CD8-positive, alpha-beta memory T cell (primary cell): ENCODE measurements around the gene ZNF618. TPM values are rescaled to one million over a fixed set of nuclear protein-coding genes. Genes with fewer than 3 reads are reported as not detected.

Experiments
- CTCF ChIA-PET: fragments of 350-600 bp; sonication (Branson Sonifier 250); formaldehyde crosslinking; loops from one replicate; lab custom pipeline; 2021; ENCODE audit warnings: antibody characterized with exemption; lab: Charles Lee
- POLR2A ChIA-PET: fragments of 350-600 bp; sonication (Branson Sonifier 250); formaldehyde crosslinking; loops from one replicate; lab custom pipeline; 2021; ENCODE audit warnings: antibody characterized with exemption; lab: Charles Lee
- DNase-seq, 5 donors: peaks; one replicate each; pipeline versions ENCODE4 v3.0.0 to v3.0.0-alpha.2; 2020 to 2022; ENCODE audit warnings: mixed read lengths in 1 of 5
- H3K27ac ChIP-seq: one replicate; pipeline ENCODE4 v1.7.0; 2013; ENCODE audit warnings: low read depth, mild to moderate bottlenecking, low read length, moderate library complexity
- H3K27me3 ChIP-seq: 2 replicates; pipeline ENCODE4 v1.7.0; 2013; ENCODE audit warnings: low read length, mild to moderate bottlenecking; ENCODE audit not compliant: insufficient read depth, poor library complexity, severe bottlenecking
- H3K36me3 ChIP-seq: 2 replicates; pipeline ENCODE4 v1.7.0; 2013; ENCODE audit warnings: mild to moderate bottlenecking, low read length, moderate library complexity; ENCODE audit not compliant: insufficient read depth
- H3K4me1 ChIP-seq: 2 replicates; pipeline ENCODE4 v1.7.0; 2013; ENCODE audit warnings: mild to moderate bottlenecking, low read length, moderate library complexity; ENCODE audit not compliant: insufficient read depth
- H3K4me3 ChIP-seq: 2 replicates; pipeline ENCODE4 v1.7.0; 2013; ENCODE audit warnings: mild to moderate bottlenecking, low read length
- H3K9me3 ChIP-seq: 2 replicates; pipeline ENCODE4 v1.7.0; 2013; ENCODE audit warnings: mild to moderate bottlenecking, low read length
- H3K27ac Mint-ChIP-seq, 8 donors: one replicate each; pipeline ENCODE4 v1.8.0; 2020 to 2021; ENCODE audit warnings: mixed read lengths in 8 of 8, mild to moderate bottlenecking in 6 of 8, inconsistent platforms in 3 of 8, moderate library complexity in 3 of 8
- H3K27me3 Mint-ChIP-seq, 2 donors: one replicate each; pipeline ENCODE4 v1.8.0; 2020 to 2021; ENCODE audit warnings: mixed read lengths in 2 of 2, mild to moderate bottlenecking in 1 of 2, moderate library complexity in 1 of 2
- H3K36me3 Mint-ChIP-seq, 3 donors: one replicate each; pipeline ENCODE4 v1.8.0; 2020 to 2021; ENCODE audit warnings: mixed read lengths in 3 of 3, inconsistent platforms in 1 of 3, mild to moderate bottlenecking in 1 of 3
- H3K4me1 Mint-ChIP-seq, 3 donors: one replicate each; pipeline ENCODE4 v1.8.0; 2020 to 2021; ENCODE audit warnings: mixed read lengths in 3 of 3, inconsistent platforms in 1 of 3, mild to moderate bottlenecking in 1 of 3
- H3K4me3 Mint-ChIP-seq, 7 donors: one replicate each; pipeline ENCODE4 v1.8.0; 2020 to 2021; ENCODE audit warnings: mixed read lengths in 7 of 7, mild to moderate bottlenecking in 6 of 7, moderate library complexity in 4 of 7, inconsistent platforms in 2 of 7
- H3K9me3 Mint-ChIP-seq, 5 donors: one replicate each; pipeline ENCODE4 v1.8.0; 2020 to 2022; ENCODE audit warnings: mixed read lengths in 5 of 5, mild to moderate bottlenecking in 3 of 5, moderate library complexity in 2 of 5, inconsistent platforms in 1 of 5
- polyA plus RNA-seq: library from polyadenylated mRNA; unstranded; fragments of 300-500 nt; fragmentation: Illumina TruSeq; gene quantifications from one replicate; pipeline ENCODE4 v1.2.3, GENCODE V29; 2021
- total RNA-seq, 2 experiments: library from RNA; stranded (reverse); gene quantifications; one replicate each; pipeline ENCODE4 v1.2.3, GENCODE V29; 2021

The ZNF618 gene
- total and polyA plus RNA-seq, 3 experiments from 2014 or later, result 0.55 to 1.2 (median 0.57) TPM

DNA sequence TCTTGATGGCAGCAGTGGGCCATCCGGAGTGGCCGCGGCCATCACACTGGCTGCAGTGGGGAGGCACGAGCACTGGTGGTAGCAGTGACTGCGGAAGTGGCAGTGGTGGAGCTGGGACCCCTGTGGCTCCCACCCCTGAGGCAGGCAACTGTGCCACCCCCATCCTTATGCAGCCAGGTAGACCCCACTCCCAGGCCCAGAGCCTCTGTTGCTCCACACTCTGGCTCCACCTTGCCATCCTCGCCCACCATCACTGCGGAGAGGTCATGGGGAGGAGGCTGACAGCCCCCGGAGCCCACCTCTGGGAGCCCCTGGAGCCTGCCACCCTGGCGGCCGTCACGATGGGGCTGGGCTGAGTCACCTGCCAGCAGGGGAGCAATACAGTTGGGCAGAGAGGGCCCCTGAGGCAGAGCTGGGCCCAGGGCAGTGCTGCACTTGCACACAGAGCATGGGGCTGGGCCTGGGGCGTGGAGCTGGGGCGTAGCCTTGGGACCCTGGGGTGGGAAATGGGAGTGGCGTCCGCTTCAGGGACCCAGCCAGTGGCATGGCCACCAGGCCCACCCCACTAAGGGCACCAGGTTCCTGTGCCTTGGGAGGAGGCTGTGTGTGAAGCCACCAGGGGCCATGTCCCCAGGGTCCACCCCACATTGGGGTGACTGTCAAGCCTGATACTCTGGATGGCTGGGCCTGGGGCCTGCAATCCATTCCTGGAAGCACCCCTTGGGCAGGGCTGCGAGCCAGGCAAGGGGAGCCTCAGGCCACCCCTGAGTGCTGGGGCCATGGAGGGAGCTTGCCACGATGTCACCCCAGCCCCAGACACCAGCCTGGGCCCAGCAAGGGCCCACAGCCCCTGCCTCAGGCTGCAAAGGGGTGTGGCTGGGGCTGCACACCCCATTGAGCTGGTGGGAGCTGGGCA lies 194.3 kb downstream of the ZNF618 start:
- no peak overlapping the region for H3K4me3 Mint-ChIP-seq
- no peak overlapping the region for H3K4me3 ChIP-seq
- CTCF ChIA-PET, result no interaction called here
- H3K27ac ChIP-seq, result no peak overlapping the region
- H3K27me3 ChIP-seq, result no peaks in the 10 kb centered on the region
- H3K9me3 Mint-ChIP-seq, result no peaks in the 10 kb centered on the region
- H3K9me3 ChIP-seq, result no peaks in the 10 kb centered on the region
- no peak overlapping the region for H3K27ac Mint-ChIP-seq
- no peaks in the 10 kb centered on the region for H3K4me1 Mint-ChIP-seq
- POLR2A ChIA-PET, result no interaction called here
- no peaks in the 10 kb centered on the region for H3K4me1 ChIP-seq
- H3K36me3 Mint-ChIP-seq, result no peaks in the 10 kb centered on the region
- H3K36me3 ChIP-seq, result no peaks in the 10 kb centered on the region
- DNase-seq, result no peak
- peaks cover 4 to 13% of the 10 kb centered on the region in 2 donors for H3K27me3 Mint-ChIP-seq

DNA sequence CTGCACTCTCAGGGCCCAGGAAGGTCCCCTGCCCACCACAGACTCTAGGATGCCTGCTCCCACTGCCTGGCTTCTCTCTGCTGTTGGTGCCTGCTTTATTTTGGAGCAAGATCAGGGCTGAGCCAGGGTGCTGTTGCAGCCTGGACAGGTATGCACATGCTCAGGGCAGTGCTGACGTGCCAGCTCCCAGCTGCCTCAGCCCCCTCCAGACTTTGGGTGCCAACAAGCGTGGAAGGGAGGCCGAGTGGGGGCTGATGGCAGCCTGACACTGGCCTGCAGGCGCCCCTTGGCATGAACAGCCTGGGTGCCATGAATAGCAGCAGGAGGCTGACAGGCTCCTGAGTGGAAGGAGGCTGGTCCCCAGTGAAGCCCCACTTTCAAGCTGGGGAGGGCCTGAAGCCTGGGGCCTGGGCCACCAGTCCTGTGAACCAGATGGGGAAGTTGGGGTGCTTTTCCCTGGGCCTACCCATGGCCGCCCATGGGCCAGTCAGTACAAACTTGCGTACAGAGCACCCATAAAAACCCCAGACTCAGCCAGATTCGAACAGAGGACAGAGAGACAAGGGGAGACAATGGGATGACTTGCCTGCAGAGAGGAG lies 195.2 kb downstream of the ZNF618 start:
- Mint-ChIP-seq H3K27ac (no peak overlapping the region), H3K4me3 (no peak overlapping the region), H3K9me3 (no peaks in the 10 kb centered on the region), H3K27me3 (peaks cover 10 to 18% of the 10 kb centered on the region in 2 donors), H3K4me1 (no peaks in the 10 kb centered on the region), H3K36me3 (no peaks in the 10 kb centered on the region)
- ChIA-PET CTCF (no interaction called here), POLR2A (no interaction called here)
- no peaks in the 10 kb centered on the region for H3K36me3 ChIP-seq
- no peaks in the 10 kb centered on the region for H3K9me3 ChIP-seq
- no peaks in the 10 kb centered on the region for H3K4me1 ChIP-seq
- H3K27ac ChIP-seq, result no peak overlapping the region
- no peaks in the 10 kb centered on the region for H3K27me3 ChIP-seq
- no peak overlapping the region for H3K4me3 ChIP-seq
- no peak for DNase-seq

DNA sequence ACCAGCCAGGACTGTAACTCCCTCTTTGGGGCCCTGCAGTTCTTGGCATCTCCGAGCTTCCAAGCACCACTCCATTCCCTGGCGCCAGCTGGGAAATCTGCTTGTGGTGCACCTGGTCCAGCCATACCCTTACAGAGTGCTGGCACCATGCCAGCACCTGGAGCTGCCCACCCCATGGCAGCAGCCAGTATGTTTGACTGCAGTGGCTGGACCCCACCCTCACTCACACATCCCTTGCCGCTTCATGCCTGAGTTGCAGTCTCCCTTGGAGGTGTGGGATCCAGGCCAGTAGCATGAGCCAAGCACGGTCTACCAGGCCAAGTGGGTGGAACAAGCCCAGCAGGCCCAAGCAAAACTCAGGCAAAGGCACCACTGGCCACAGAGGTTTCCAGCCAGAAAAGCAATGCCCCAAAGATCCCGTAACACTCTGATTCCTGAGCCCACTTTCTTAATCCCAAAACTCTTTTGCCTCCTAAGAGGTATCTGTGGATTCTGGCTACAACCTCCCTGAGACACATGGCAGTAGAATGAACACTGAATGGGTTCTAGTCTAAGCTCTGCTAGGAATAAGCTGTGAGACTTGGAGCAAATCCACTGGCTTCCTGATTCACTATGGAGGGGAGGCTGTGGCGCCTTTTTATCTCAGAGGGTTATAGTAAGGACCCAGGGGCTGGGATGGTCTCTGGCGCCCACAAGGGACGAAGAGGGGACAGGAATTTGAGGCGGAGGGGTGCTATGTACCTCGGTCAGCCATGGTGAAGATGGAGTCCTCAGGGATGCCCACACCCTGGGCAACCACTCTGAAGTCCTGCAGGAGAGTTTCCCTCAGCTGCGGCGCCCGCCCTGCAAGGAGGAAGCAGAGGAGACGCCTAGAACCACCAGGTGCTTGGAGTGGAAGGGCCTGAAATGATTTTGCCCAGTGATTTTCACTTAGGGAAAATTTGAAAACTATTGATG lies 196.4 kb downstream of the ZNF618 start:
- Mint-ChIP-seq H3K36me3 (no peaks in the 10 kb centered on the region), H3K27ac (no peak overlapping the region), H3K27me3 (peaks cover 15 to 28% of the 10 kb centered on the region in 2 donors), H3K4me1 (no peaks in the 10 kb centered on the region), H3K9me3 (no peaks in the 10 kb centered on the region), H3K4me3 (no peak overlapping the region)
- no peaks in the 10 kb centered on the region for H3K27me3 ChIP-seq
- H3K4me3 ChIP-seq, result no peak overlapping the region
- H3K27ac ChIP-seq, result no peak overlapping the region
- ChIA-PET POLR2A (no interaction called here), CTCF (no interaction called here)
- no peaks in the 10 kb centered on the region for H3K4me1 ChIP-seq
- no peaks in the 10 kb centered on the region for H3K9me3 ChIP-seq
- no peaks in the 10 kb centered on the region for H3K36me3 ChIP-seq
- no peak for DNase-seq

DNA sequence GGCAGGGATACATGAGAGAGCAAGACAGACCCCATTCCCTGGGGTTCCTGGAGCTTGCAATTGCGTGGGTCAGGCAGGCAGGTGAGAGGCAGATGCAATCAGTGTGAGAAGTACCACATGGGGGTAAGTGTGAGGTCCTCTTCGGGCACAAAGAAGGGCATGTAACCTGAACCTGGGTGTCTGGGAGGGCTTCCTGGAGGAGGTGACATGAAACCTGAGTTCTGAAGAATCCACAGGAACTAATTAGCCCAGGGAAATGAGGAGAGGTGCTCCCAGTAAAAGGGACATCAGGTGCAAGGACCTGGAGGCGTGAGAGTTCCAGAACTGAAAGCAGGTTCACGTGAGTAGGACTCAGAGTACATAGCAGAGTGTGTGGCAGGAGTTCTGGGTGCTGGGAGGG lies 199.5 kb downstream of the ZNF618 start:
- Histone ChIP-seq H3K9me3 (no peaks in the 10 kb centered on the region), H3K4me3 (no peak overlapping the region), H3K27ac (no peak overlapping the region), H3K27me3 (no peaks in the 10 kb centered on the region), H3K4me1 (no peaks in the 10 kb centered on the region), H3K36me3 (no peaks in the 10 kb centered on the region)
- DNase-seq, result no peak
- no peaks in the 10 kb centered on the region for H3K4me1 Mint-ChIP-seq
- no peaks in the 10 kb centered on the region for H3K9me3 Mint-ChIP-seq
- H3K4me3 Mint-ChIP-seq, result no peak overlapping the region
- peaks cover 15 to 29% of the 10 kb centered on the region in 2 donors for H3K27me3 Mint-ChIP-seq
- POLR2A ChIA-PET, result no interaction called here
- CTCF ChIA-PET, result no interaction called here
- no peaks in the 10 kb centered on the region for H3K36me3 Mint-ChIP-seq
- no peak overlapping the region for H3K27ac Mint-ChIP-seq

DNA sequence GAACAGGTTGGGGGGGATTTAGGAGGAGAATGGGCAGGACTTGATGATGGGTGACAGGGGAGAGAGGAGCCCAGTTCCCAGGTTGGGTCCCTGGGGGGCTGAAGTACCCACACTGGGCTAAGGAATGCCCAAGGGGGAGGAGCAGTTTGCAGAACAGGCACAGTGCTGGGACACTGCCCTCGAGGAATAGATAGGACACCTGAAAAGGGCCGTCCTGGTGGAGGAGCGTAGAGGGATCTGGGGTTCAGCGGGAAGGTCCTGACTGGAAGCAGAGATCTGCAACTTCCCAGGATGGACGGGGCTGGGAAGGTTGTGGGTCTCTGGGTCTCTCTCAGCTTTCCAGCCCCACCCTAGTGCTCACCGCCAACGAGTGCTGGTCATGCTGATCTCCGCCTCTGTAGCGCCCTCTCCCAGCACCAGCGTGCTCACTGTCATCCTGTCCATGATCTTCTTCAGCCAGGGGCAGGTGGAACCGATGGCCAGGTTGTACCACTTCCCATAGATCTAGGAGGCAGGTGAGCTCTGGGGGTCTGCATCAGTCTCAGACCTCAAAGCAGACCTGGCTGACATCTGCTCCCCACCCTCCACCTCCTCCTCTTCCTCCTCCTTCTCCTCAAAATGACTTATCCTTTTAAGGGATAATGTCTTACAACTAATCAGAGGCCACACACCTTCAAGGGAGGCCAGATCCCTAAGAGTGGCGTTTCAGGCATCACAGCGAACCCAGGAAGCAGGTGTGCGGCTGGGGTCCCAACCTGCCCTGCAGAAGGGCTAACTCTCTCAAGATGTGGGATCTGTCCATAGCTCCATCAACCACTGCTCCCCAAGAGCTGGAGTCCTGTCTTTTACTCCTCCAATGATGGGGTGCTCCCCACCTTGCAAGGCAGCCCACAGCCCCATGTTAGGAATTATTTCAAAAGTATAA lies 200.4 kb downstream of the ZNF618 start:
- CTCF ChIA-PET, result no interaction called here
- H3K27ac ChIP-seq, result no peak overlapping the region
- Mint-ChIP-seq H3K27ac (no peak overlapping the region), H3K27me3 (peaks cover 15 to 29% of the 10 kb centered on the region in 2 donors), H3K4me1 (no peaks in the 10 kb centered on the region), H3K9me3 (no peaks in the 10 kb centered on the region), H3K4me3 (no peak overlapping the region), H3K36me3 (no peaks in the 10 kb centered on the region)
- no peak overlapping the region for H3K4me3 ChIP-seq
- H3K4me1 ChIP-seq, result no peaks in the 10 kb centered on the region
- H3K9me3 ChIP-seq, result no peaks in the 10 kb centered on the region
- no peaks in the 10 kb centered on the region for H3K27me3 ChIP-seq
- POLR2A ChIA-PET, result no interaction called here
- H3K36me3 ChIP-seq, result no peaks in the 10 kb centered on the region
- no peak for DNase-seq

DNA sequence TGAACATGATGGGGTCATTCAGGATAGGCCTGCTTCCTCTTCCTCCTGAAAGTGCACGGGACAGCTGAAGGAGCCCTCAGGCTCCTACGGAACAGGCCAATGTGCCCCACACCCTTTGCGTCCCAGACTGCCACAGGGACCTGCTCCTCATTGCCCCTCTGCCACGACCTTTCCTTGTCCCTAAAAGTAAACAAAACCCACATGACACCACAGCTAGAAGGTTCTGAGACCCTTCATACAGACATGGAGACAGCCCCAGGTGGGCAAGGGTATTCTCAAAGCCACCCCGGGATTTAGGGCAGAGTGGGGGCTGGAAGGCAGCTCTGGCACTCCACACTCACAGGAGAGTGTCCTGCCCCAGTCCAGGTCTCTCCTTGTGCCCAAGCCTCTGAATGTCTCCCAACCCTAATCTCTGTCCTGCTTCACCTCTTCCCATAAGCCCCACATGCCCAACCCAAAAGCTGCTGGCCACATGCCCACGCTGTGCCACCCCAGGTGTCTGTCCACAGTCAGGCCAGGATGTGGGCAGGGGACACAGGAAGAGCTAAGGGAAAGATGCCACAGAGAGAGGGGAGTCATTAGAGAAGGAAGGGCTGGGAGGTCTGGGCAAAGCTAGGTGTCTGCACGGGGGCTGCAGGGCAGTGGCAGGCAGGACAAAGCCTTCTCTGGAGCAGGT lies 201.2 kb downstream of the ZNF618 start:
- no peaks in the 10 kb centered on the region for H3K36me3 Mint-ChIP-seq
- CTCF ChIA-PET, result interaction anchor here (1.4 kb wide), 1 partner anchor 576 kb away, joined by 3 read pairs; no protein-coding TSS in a partner anchor

More for the DNA sequence above, 201.2 kb downstream of the ZNF618 start:
- H3K27ac Mint-ChIP-seq, result no peak overlapping the region
- peaks cover 15 to 29% of the 10 kb centered on the region in 2 donors for H3K27me3 Mint-ChIP-seq
- H3K4me1 Mint-ChIP-seq, result no peaks in the 10 kb centered on the region
- H3K9me3 Mint-ChIP-seq, result no peaks in the 10 kb centered on the region
- H3K4me1 ChIP-seq, result no peaks in the 10 kb centered on the region
- H3K36me3 ChIP-seq, result no peaks in the 10 kb centered on the region
- POLR2A ChIA-PET, result no interaction called here
- no peak overlapping the region for H3K4me3 Mint-ChIP-seq
- no peak overlapping the region for H3K4me3 ChIP-seq
- H3K27me3 ChIP-seq, result no peaks in the 10 kb centered on the region
- no peaks in the 10 kb centered on the region for H3K9me3 ChIP-seq
- no peak for DNase-seq
- no peak overlapping the region for H3K27ac ChIP-seq
